ENCODE measurements around the gene PRDM13.

The PRDM13 gene

GRCh38 chr6:99612551-99613408, 6.1 kb downstream of the PRDM13 start:
- TF ChIP-seq FOXP2 (optimal IDR thresholded peaks at IDR 0.05; ENCODE audit: borderline replicate concordance, extremely low read depth, extremely low read length, insufficient read depth), result no peak

GRCh38 chr6:99613409-99613704, 6.7 kb downstream of the PRDM13 start:
- TF ChIP-seq FOXP2 (optimal IDR thresholded peaks at IDR 0.05; ENCODE audit: borderline replicate concordance, extremely low read depth, extremely low read length, insufficient read depth) (no peak), SIN3A (IDR thresholded peaks at IDR 0.05; ENCODE audit: borderline replicate concordance, insufficient read depth, low read length) (no peak), REST (IDR thresholded peaks at IDR 0.05; ENCODE audit: insufficient read depth in 1 of 2, low read depth in 2 of 2, low read length in 2 of 2) (no peak), POLR2AphosphoS5 (IDR thresholded peaks at IDR 0.05; ENCODE audit: low read depth, low read length) (no peak), TAF1 (IDR thresholded peaks at IDR 0.05; ENCODE audit: borderline replicate concordance, insufficient read depth, low read length) (no peak)

- TF ChIP-seq POLR2AphosphoS5 (IDR thresholded peaks at IDR 0.05; ENCODE audit: low read depth, low read length) (no peak), REST (IDR thresholded peaks at IDR 0.05; ENCODE audit: insufficient read depth in 1 of 2, low read depth in 2 of 2, low read length in 2 of 2) (0 out of 4 replicates have a peak, but pooled peaks have one; percentile 23 to 27)
Measured at GRCh38 chr6:99613705-99614429, 7.2 kb downstream of the PRDM13 start.

GRCh38 chr6:99614430-99615186, 8.0 kb downstream of the PRDM13 start:
- TF ChIP-seq FOXP2 (optimal IDR thresholded peaks at IDR 0.05; ENCODE audit: borderline replicate concordance, extremely low read depth, extremely low read length, insufficient read depth), result no peak
- peak in 1 of 2 experiments; percentile 33; a peak in 1 of 4 replicates for TF ChIP-seq REST (IDR thresholded peaks at IDR 0.05; ENCODE audit: insufficient read depth in 1 of 2, low read depth in 2 of 2, low read length in 2 of 2)

GRCh38 chr6:99617131-99617530, 10.5 kb downstream of the PRDM13 start:
- no peak for TF ChIP-seq FOXP2 (optimal IDR thresholded peaks at IDR 0.05; ENCODE audit: borderline replicate concordance, extremely low read depth, extremely low read length, insufficient read depth)
- no peak for TF ChIP-seq SIN3A (IDR thresholded peaks at IDR 0.05; ENCODE audit: borderline replicate concordance, insufficient read depth, low read length)
- no peak for TF ChIP-seq REST (IDR thresholded peaks at IDR 0.05; ENCODE audit: insufficient read depth in 1 of 2, low read depth in 2 of 2, low read length in 2 of 2)
- no peak for TF ChIP-seq TAF1 (IDR thresholded peaks at IDR 0.05; ENCODE audit: borderline replicate concordance, insufficient read depth, low read length)
- TF ChIP-seq POLR2AphosphoS5 (IDR thresholded peaks at IDR 0.05; ENCODE audit: low read depth, low read length), result no peak
